Esophagus squamous epithelium (tissue), 5 donors: ENCODE measurements around the gene PCDHGA12. TPM values are rescaled to one million over a fixed set of nuclear protein-coding genes. Genes with fewer than 3 reads are reported as not detected.

Experiments used
- DNase-seq: peaks from one replicate; lab custom pipeline; 2025; lab: John Stamatoyannopoulos, UW
- H3K27ac ChIP-seq, 4 donors: fragments of 200-600 bp; sonication (generic); one replicate each; pipeline ENCODE4 v1.5.1; 2016 to 2019; ENCODE audit warnings: mild to moderate bottlenecking in 1 of 4
- H3K27me3 ChIP-seq, 4 donors: fragments of 200-600 bp; sonication (generic); 1 replicate in 3 of 4; 2 replicates in 1 of 4; pipeline versions ENCODE4 v1.5.1 to v1.6.0; 2017 to 2021; ENCODE audit warnings: antibody characterized with exemption in 1 of 4
- H3K36me3 ChIP-seq, 3 donors: fragments of 200-600 bp; sonication (generic); one replicate each; pipeline ENCODE4 v1.5.1; 2016 to 2019
- H3K4me1 ChIP-seq, 3 donors: fragments of 200-600 bp; sonication (generic); one replicate each; pipeline ENCODE4 v1.5.1; 2017 to 2019
- H3K4me3 ChIP-seq, 4 donors: fragments of 200-600 bp; sonication (generic); 1 replicate in 3 of 4; 2 replicates in 1 of 4; pipeline ENCODE4 v1.5.1; 2016 to 2019; ENCODE audit warnings: mild to moderate bottlenecking in 2 of 4, moderate library complexity in 1 of 4
- H3K9me3 ChIP-seq, 3 donors: fragments of 200-600 bp; sonication (generic); one replicate each; pipeline ENCODE4 v1.5.1; 2016 to 2019
- CTCF ChIP-seq, 6 experiments: fragments of 450-650 bp in 4 of 6; fragments of 200-600 bp in 2 of 6; sonication (generic) in 2 of 6; IDR thresholded peaks; one replicate each; pipeline ENCODE4 v1.5.1; 2016 to 2019; ENCODE audit warnings: antibody characterized with exemption in 6 of 6, mild to moderate bottlenecking in 4 of 6, moderate library complexity in 4 of 6
- POLR2A ChIP-seq, 4 donors: fragments of 450-650 bp; IDR thresholded peaks; one replicate each; pipeline ENCODE4 v1.6.1; 2017; ENCODE audit warnings: antibody characterized with exemption in 4 of 4, mild to moderate bottlenecking in 4 of 4, moderate library complexity in 3 of 4
- WGBS, 2 donors: methylation state at CpG; one replicate each; pipeline ENCODE4 v1.1.5; 2018; 5-methylcytosine and 5-hydroxymethylcytosine counted together
- intact Hi-C: fragments of 100-400 bp; cut with DNase I; formaldehyde crosslinking; loops from one replicate; pipeline ENCODE4 v1.15.0; 2022
- total RNA-seq, 4 donors: library from RNA; depleted of rRNA; stranded (reverse); fragments of >200 nt; gene quantifications; one replicate each; pipeline ENCODE4 v1.1.0, GENCODE V29; 2016
- donor health status: DM: yes; HTN: yes; CAD: no.

The PCDHGA12 gene
- total RNA-seq, 4 donors from 2014 or later: 2.0 to 8.0 (median 2.5) TPM

GRCh38 chr5:141475625-141476131 lies 45.4 kb downstream of the PCDHGA12 start, which contains the start of gene PCDHGC3:
Gene PCDHGC3, plus strand, starts transcription at chr5:141475966. Its CDS starts 151 bp downstream, at chr5:141476117.
- peak; percentile 36 for DNase-seq
- Histone ChIP-seq H3K27ac (peak within 1 kb of the TSS; percentile 79 to 93 (median 92)), H3K9me3 (no peaks in the 10 kb centered on the region), H3K36me3 (peaks cover 0 to 3% (median 0%) of the 10 kb centered on the region in 3 donors), H3K4me3 (peak within 1 kb of the TSS; percentile 56 to 77 (median 72)), H3K4me1 (peaks cover 15 to 52% (median 28%) of the 10 kb centered on the region in 3 donors), H3K27me3 (no peaks in the 10 kb centered on the region)
- TF ChIP-seq POLR2A (IDR thresholded peaks at IDR 0.05) (peak in 2 of 4 donors; percentile 55 to 66), CTCF (IDR thresholded peaks at IDR 0.05) (peak; percentile 12 to 44 (median 33))
- WGBS, 2 donors: 4% methylated on average over 5 of the region's 28 CpGs; no CpG with 5 or more reads in 1 of the 2 donors
- intact Hi-C loops: loop anchor here (5.0 to 10.0 kb wide), 2 partner anchors 37 to 79 kb away; no protein-coding TSS in a partner anchor

GRCh38 chr5:141476132-141476911 lies 46.0 kb downstream of the PCDHGA12 start:
- 0% methylated on average over 12 to 17 of the region's 58 CpGs for WGBS, 2 donors
- Histone ChIP-seq H3K4me3 (peak overlapping the region; percentile 56 to 77 (median 72)), H3K9me3 (no peaks in the 10 kb centered on the region), H3K27ac (peak overlapping the region; percentile 79 to 93 (median 92)), H3K27me3 (no peaks in the 10 kb centered on the region), H3K36me3 (no peaks in the 10 kb centered on the region), H3K4me1 (peaks cover 15 to 58% (median 32%) of the 10 kb centered on the region in 3 donors)
- TF ChIP-seq CTCF (IDR thresholded peaks at IDR 0.05) (no peak), POLR2A (IDR thresholded peaks at IDR 0.05) (peak in 2 of 4 donors; percentile 17 to 25)
- DNase-seq: no peak
- intact Hi-C loops: loop anchor here (5.0 to 10.0 kb wide), 2 partner anchors 36 to 78 kb away; no protein-coding TSS in a partner anchor

- Histone ChIP-seq H3K4me1 (peaks cover 15 to 66% (median 32%) of the 10 kb centered on the region in 3 donors), H3K9me3 (no peaks in the 10 kb centered on the region), H3K4me3 (peak overlapping the region; percentile 56 to 77 (median 72)), H3K36me3 (no peaks in the 10 kb centered on the region), H3K27ac (peak overlapping the region in 3 of 4 donors; percentile 92 to 93 (median 93)), H3K27me3 (no peaks in the 10 kb centered on the region)
- WGBS, 2 donors: 50% methylated on average over 17 to 24 of the region's 24 CpGs
- TF ChIP-seq POLR2A (IDR thresholded peaks at IDR 0.05): no peak
- no peak for TF ChIP-seq CTCF (IDR thresholded peaks at IDR 0.05)
- intact Hi-C loops: loop anchor here (5.0 to 10.0 kb wide), 2 partner anchors 35 to 78 kb away; no protein-coding TSS in a partner anchor
- DNase-seq: no peak
Measured at GRCh38 chr5:141477044-141477575, 46.8 kb downstream of the PCDHGA12 start.

GRCh38 chr5:141477815-141478214 lies 47.5 kb downstream of the PCDHGA12 start:
- Histone ChIP-seq H3K9me3 (no peaks in the 10 kb centered on the region), H3K4me3 (peak overlapping the region; percentile 2 to 77 (median 72)), H3K27me3 (no peaks in the 10 kb centered on the region), H3K36me3 (no peaks in the 10 kb centered on the region), H3K27ac (peak overlapping the region in 2 of 4 donors; percentile 92 to 93), H3K4me1 (peaks cover 15 to 73% (median 32%) of the 10 kb centered on the region in 3 donors)
- DNase-seq: no peak
- 31 to 57% methylated on average over 10 to 13 of the region's 13 CpGs for WGBS, 2 donors
- TF ChIP-seq POLR2A (IDR thresholded peaks at IDR 0.05): no peak
- intact Hi-C loops: loop anchor here (5.0 to 10.0 kb wide), 2 partner anchors 34 to 77 kb away; no protein-coding TSS in a partner anchor

- Histone ChIP-seq H3K36me3 (no peaks in the 10 kb centered on the region), H3K4me1 (peaks cover 15 to 79% (median 34%) of the 10 kb centered on the region in 3 donors), H3K9me3 (no peaks in the 10 kb centered on the region), H3K27ac (no peak overlapping the region), H3K27me3 (no peaks in the 10 kb centered on the region), H3K4me3 (peak overlapping the region; percentile 2 to 77 (median 72))
- WGBS, 2 donors: 16 to 18% methylated on average over 7 to 10 of the region's 20 CpGs
- peak in 4 of 6 experiments; percentile 29 to 64 (median 36) for TF ChIP-seq CTCF (IDR thresholded peaks at IDR 0.05)
- TF ChIP-seq POLR2A (IDR thresholded peaks at IDR 0.05): no peak
- intact Hi-C loops: loop anchor here (5.0 to 10.0 kb wide), 2 partner anchors 34 to 76 kb away; no protein-coding TSS in a partner anchor
- no peak for DNase-seq
Measured at GRCh38 chr5:141478321-141478945, 48.1 kb downstream of the PCDHGA12 start.
